ENCODE data around the gene ZC3H15.

DNA sequence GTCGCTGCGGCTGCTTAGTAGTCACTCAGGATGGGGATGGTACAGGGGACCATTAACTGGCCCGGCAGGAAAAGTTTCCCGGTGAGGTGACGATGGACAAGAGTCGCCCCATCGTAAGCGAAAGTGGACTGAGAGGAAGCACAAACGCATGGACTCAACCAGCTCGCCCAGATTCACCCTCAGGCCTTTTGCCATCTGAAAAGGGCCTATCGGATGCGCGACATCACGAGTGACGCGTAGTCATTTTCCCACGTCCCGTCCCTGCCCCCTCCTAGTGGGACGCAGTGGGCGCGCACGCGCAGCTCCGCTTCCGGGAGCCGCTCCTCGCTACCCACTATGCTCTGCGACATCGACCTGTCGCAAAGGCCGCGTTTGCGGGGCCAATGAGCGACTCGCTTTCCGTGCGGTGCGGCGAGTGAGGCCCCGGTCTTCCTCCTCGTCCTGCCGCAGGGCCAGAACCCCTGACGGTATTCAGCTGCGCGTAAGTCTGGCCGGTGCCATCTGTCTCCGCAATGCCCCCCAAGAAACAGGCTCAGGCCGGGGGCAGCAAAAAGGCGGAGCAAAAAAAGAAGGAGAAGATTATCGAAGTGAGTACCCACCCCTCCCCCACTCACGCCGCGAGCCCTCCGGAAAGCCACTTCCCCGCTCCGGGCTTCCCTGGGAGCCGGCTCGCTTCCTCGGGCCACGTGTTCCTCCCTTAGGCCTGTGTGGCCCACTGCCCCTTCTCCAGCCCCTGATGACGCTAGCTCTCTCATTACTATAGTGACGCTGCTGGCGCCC lies at the start of gene ZC3H15:
- no peak; the same call in none of the 2 replicates for TF ChIP-seq TAF1 (IDR thresholded peaks at IDR 0.05; ENCODE audit: low read depth, low read length)
- TF ChIP-seq SPI1 (IDR thresholded peaks at IDR 0.05; ENCODE audit: low read depth, low read length): peak; percentile 31; the same call in 1 of the 2 replicates
- TF ChIP-seq POLR2A (IDR thresholded peaks at IDR 0.05; ENCODE audit: low read depth, low read length): peak; percentile 96
- peak; percentile 95 for TF ChIP-seq POLR2AphosphoS5 (IDR thresholded peaks at IDR 0.05; ENCODE audit: low read depth, low read length)
- TF ChIP-seq POU2F2 (IDR thresholded peaks at IDR 0.05; ENCODE audit: low read depth, low read length): peak; percentile 11; the same call in 1 of the 2 replicates
- TF ChIP-seq PAX5 (IDR thresholded peaks at IDR 0.05; ENCODE audit: insufficient read depth, low read length, severe bottlenecking): no peak

All from GM12891 (cell line).